Suprapubic skin (tissue), 4 donors: Measurements from ENCODE around the gene IMPG2. TPM values are rescaled to one million over a fixed set of nuclear protein-coding genes. Genes with fewer than 3 reads are reported as not detected.

Experiments used
- DNase-seq, 2 donors: peaks; one replicate each; pipeline ENCODE4 v3.0.0-alpha.2; 2019; ENCODE audit warnings: low spot score in 2 of 2
- H3K27ac ChIP-seq: fragments of 200-600 bp; sonication (generic); one replicate; pipeline ENCODE4 v1.5.1; 2019
- H3K27me3 ChIP-seq: fragments of 200-600 bp; sonication (generic); one replicate; pipeline ENCODE4 v1.5.1; 2019
- H3K36me3 ChIP-seq: fragments of 200-600 bp; sonication (generic); one replicate; pipeline ENCODE4 v1.5.1; 2019
- H3K4me1 ChIP-seq: fragments of 200-600 bp; sonication (generic); one replicate; pipeline ENCODE4 v1.5.1; 2019
- H3K4me3 ChIP-seq: fragments of 200-600 bp; sonication (generic); one replicate; pipeline ENCODE4 v1.5.1; 2019; ENCODE audit warnings: mild to moderate bottlenecking
- H3K9me3 ChIP-seq: fragments of 200-600 bp; sonication (generic); one replicate; pipeline ENCODE4 v1.5.1; 2019
- EP300 ChIP-seq: sonication (generic); formaldehyde crosslinking; IDR thresholded peaks from one replicate; pipeline ENCODE4 v1.6.1; 2017; ENCODE audit warnings: antibody characterized with exemption
- POLR2A ChIP-seq, 2 donors: fragments of 450-650 bp; IDR thresholded peaks; one replicate each; pipeline ENCODE4 v1.6.1; 2017; ENCODE audit warnings: antibody characterized with exemption in 2 of 2, mild to moderate bottlenecking in 2 of 2, moderate library complexity in 2 of 2
- POLR2AphosphoS5 ChIP-seq, 3 donors: sonication (generic); formaldehyde crosslinking; IDR thresholded peaks; one replicate each; pipeline ENCODE4 v1.6.1; 2017; ENCODE audit warnings: antibody characterized with exemption in 3 of 3
- WGBS: methylation state at CpG from one replicate; pipeline ENCODE4 v1.1.5; 2018; 5-methylcytosine and 5-hydroxymethylcytosine counted together
- total RNA-seq, 4 donors: library from RNA; depleted of rRNA; stranded (reverse); fragments of >200 nt; gene quantifications; one replicate each; pipeline ENCODE4 v1.1.0, GENCODE V29; 2016
- TF ChIP-seq, protein P1 (sequence below), 2 donors: fragments of 200-600 bp in 1 of 2; fragments of 450-650 bp in 1 of 2; sonication (generic) in 1 of 2; IDR thresholded peaks; one replicate each; pipeline ENCODE4 v1.5.1; 2016 to 2019; ENCODE audit warnings: antibody characterized with exemption in 2 of 2, mild to moderate bottlenecking in 1 of 2, moderate library complexity in 1 of 2

The IMPG2 gene
- total RNA-seq, 4 donors from 2014 or later: 0.04 to 0.24 (median 0.12) TPM

DNA sequence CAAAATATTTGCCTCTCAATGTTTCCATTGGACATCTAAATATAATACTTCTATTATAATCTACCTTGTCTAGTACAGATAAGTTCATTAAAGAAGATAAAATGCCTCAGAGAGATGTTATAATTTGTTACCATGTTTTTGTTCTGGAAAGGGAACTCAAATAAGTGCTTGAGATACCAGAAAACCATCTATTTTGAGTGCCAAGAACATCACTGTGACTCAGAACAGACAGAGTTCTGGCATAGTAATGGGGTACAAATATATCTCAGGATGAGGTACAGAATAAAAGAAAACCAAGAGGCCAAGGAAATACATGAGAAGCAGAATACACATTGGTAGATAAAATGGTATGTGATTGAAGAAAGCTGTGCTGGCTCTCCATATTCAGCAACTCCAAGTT is 58.9 kb downstream of the IMPG2 start:
- no peak overlapping the region for H3K27ac ChIP-seq
- H3K9me3 ChIP-seq: no peaks in the 10 kb centered on the region
- H3K4me1 ChIP-seq: peaks cover 5% of the 10 kb centered on the region
- TF ChIP-seq POLR2AphosphoS5 (IDR thresholded peaks at IDR 0.05) (no peak), POLR2A (IDR thresholded peaks at IDR 0.05) (no peak), EP300 (no peak)
- TF ChIP-seq, protein P1, sequence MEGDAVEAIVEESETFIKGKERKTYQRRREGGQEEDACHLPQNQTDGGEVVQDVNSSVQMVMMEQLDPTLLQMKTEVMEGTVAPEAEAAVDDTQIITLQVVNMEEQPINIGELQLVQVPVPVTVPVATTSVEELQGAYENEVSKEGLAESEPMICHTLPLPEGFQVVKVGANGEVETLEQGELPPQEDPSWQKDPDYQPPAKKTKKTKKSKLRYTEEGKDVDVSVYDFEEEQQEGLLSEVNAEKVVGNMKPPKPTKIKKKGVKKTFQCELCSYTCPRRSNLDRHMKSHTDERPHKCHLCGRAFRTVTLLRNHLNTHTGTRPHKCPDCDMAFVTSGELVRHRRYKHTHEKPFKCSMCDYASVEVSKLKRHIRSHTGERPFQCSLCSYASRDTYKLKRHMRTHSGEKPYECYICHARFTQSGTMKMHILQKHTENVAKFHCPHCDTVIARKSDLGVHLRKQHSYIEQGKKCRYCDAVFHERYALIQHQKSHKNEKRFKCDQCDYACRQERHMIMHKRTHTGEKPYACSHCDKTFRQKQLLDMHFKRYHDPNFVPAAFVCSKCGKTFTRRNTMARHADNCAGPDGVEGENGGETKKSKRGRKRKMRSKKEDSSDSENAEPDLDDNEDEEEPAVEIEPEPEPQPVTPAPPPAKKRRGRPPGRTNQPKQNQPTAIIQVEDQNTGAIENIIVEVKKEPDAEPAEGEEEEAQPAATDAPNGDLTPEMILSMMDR (IDR thresholded peaks at IDR 0.05): no peak
- H3K4me3 ChIP-seq: no peak overlapping the region
- no peaks in the 10 kb centered on the region for H3K36me3 ChIP-seq
- no peak for DNase-seq
- no peaks in the 10 kb centered on the region for H3K27me3 ChIP-seq

DNA sequence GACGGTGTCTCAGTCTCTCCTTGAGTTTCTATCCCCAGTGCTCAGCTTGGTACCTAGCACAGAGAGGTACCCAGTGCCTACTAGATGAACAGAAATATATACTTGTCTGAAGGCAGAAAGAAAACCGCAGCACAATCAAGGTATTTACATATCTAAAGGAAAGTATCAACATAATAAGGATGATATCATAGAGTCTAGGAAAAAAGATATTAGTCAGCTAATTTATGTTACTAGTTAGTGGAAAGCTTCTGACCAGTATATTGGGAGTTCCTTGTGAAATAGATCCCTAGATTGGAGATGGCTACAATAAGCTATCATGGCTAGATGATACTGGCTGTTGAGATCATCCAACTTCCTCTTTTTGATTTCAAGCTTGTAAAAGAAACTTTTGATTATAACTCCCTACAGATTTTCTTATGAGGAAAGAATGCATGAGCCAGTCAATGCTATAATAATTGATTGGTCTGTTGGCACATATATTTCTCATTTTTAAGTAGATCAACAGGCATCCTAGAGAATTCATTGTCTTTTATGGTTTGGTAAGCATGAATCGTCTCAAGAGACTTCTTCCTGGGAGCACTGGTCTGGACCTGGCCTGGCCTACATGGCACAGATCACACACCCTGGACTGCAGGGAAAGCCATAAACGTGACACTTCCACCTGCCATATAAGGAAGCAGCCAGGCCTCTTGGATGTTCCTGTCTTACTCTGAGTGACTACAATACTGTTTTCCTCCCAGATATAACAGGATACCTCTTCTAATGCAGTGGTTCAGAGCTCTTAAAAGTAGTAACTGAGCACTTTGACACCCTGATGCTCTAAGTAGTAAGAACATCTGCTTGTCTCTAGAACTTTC is 60.7 kb downstream of the IMPG2 start:
- no peaks in the 10 kb centered on the region for H3K27me3 ChIP-seq
- WGBS: 73% methylated on average over 4 of the region's 4 CpGs
- peaks cover 5% of the 10 kb centered on the region for H3K4me1 ChIP-seq
- H3K4me3 ChIP-seq: no peak overlapping the region
- no peaks in the 10 kb centered on the region for H3K9me3 ChIP-seq
- H3K36me3 ChIP-seq: no peaks in the 10 kb centered on the region
- no peak for DNase-seq
- TF ChIP-seq POLR2AphosphoS5 (IDR thresholded peaks at IDR 0.05) (no peak), EP300 (no peak), POLR2A (IDR thresholded peaks at IDR 0.05) (no peak)
- TF ChIP-seq, protein P1 (IDR thresholded peaks at IDR 0.05): no peak
- no peak overlapping the region for H3K27ac ChIP-seq

DNA sequence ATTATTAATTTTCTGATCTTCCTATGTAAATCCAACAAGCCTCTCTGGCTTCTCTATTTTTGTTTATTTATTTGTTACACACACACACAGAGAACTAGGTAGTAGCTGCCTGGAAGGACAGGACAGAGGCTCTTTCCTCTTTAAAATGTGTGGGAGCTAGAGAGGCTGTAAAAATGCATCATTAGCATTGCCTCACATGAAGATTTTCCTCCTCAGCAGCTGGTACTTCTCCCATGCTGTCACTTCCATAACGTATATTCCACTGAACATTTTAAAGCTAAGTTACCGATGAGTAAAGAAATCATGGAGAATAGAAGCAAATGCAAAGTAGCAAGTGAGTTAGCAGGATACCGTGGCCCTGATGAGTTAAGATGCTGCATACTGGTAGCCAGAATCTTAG is 63.9 kb downstream of the IMPG2 start:
- Histone ChIP-seq H3K4me1 (peaks cover 5% of the 10 kb centered on the region), H3K4me3 (no peak overlapping the region), H3K36me3 (no peaks in the 10 kb centered on the region), H3K9me3 (no peaks in the 10 kb centered on the region), H3K27ac (no peak overlapping the region), H3K27me3 (no peaks in the 10 kb centered on the region)
- DNase-seq: no peak
- TF ChIP-seq POLR2AphosphoS5 (IDR thresholded peaks at IDR 0.05): no peak
- TF ChIP-seq EP300: no peak
- no peak for TF ChIP-seq POLR2A (IDR thresholded peaks at IDR 0.05)
- TF ChIP-seq, protein P1 (IDR thresholded peaks at IDR 0.05): no peak
- 88% methylated on average over 3 of the region's 3 CpGs for WGBS

DNA sequence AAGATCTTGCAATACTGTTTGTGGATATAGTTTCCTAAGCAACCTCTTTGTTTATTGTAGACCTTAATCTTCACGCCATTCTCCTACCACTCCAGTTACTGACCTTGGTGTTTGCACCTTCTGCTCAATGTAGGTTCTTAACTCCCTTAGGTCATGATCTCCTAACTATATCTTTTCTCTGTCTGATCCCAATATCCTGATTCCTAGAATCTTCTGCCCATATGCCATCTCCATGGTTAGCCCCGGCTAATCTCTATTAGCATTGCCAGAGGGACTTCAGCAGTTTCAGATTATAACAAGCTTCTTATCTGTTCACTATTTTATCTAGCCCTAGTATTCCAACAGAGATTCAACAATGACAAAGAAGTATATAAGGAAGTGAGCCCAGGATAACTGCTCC is 64.9 kb downstream of the IMPG2 start:
- TF ChIP-seq EP300 (no peak), POLR2A (IDR thresholded peaks at IDR 0.05) (no peak), POLR2AphosphoS5 (IDR thresholded peaks at IDR 0.05) (no peak)
- TF ChIP-seq, protein P1 (IDR thresholded peaks at IDR 0.05): no peak
- WGBS: 93% methylated on average over 2 of the region's 2 CpGs
- H3K4me1 ChIP-seq: no peaks in the 10 kb centered on the region

DNA sequence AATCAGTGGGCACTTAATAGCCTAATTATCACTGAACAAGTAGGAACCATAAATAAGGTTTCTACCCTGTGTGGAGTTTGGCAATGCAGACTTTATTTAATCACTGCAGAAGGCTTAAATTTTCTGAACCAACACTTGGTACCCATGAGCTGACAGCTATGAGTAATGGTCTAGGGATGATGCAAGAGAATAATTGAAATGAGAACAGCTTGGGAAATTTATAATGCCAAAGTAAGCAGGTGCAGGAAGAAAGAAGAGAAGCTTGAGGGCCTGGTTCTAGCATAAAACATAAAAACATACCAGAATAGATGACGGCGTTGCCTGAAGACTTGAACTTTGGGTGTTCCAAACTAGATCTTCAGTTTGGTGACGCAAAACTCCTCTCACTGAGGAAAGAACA is 67.0 kb downstream of the IMPG2 start:
- Histone ChIP-seq H3K27me3 (no peaks in the 10 kb centered on the region), H3K9me3 (no peaks in the 10 kb centered on the region), H3K36me3 (no peaks in the 10 kb centered on the region), H3K27ac (no peak overlapping the region), H3K4me3 (no peak overlapping the region), H3K4me1 (no peaks in the 10 kb centered on the region)
- TF ChIP-seq EP300 (no peak), POLR2A (IDR thresholded peaks at IDR 0.05) (no peak), POLR2AphosphoS5 (IDR thresholded peaks at IDR 0.05) (no peak)
- TF ChIP-seq, protein P1 (IDR thresholded peaks at IDR 0.05): no peak
- no peak for DNase-seq
- WGBS: 92% methylated on average over 3 of the region's 3 CpGs

More for the DNA sequence above, 64.9 kb downstream of the IMPG2 start:
- no peak overlapping the region for H3K27ac ChIP-seq
- no peaks in the 10 kb centered on the region for H3K36me3 ChIP-seq
- no peaks in the 10 kb centered on the region for H3K27me3 ChIP-seq
- no peak for DNase-seq
- H3K4me3 ChIP-seq: no peak overlapping the region
- H3K9me3 ChIP-seq: no peaks in the 10 kb centered on the region
